Stimulated activated CD4-positive, alpha-beta T cell treated with anti-CD3 and anti-CD28 coated beads, Interleukin-1b, Interleukin-23, amount 100 ng/mL, for 48 hours (primary cell): Measurements from ENCODE around the gene AP3S1.

Experiments
- DNase-seq: peaks from one replicate; pipeline ENCODE4 v3.0.0-alpha.2; 2020

The AP3S1 gene

DNA sequence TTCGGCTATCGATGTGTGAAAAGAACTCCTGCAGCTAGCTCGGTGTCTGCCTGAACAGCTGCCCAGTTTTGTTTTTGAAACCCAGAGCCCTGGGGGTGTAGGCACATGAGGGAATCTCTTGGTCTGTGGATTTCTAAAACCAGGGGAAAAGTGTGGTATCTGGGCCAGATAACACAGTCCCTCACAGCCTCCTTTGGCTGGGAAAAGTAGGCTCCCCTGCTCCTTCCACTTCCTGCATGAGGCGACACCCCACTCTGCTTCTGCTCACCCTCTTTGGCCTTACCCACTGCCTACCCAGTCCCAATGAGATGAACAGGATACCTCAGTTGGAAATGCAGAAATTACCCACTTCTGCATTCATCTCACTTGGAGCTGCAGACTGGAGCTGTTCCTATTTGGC, 15.8 kb upstream of the AP3S1 start:
- DNase-seq, result no peak

GRCh38 chr5:115829913-115830312, 11.8 kb upstream of the AP3S1 start:
- no peak for DNase-seq

GRCh38 chr5:115831163-115831768, 10.5 kb upstream of the AP3S1 start:
- peak; percentile 23 for DNase-seq

DNA sequence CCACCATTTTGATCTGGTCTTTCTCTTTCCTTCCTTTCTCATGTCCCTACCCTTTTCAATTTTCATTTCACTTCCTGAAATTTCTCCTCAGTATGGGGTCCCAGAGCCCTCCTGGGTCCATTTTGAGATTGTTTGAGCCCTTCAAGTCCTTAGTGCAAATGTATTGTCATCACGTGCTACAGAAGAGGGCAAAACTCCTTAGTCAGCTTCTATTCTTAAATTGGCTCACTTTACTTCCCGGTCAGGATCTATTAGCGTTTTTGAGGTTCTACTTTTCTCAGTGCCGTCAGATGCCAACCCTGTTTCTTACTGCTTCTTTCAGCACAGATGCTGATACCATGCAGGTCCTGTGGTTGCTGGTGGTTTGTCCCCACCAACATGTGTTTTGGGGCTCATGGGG, 6.3 kb upstream of the AP3S1 start:
- DNase-seq, result no peak

DNA sequence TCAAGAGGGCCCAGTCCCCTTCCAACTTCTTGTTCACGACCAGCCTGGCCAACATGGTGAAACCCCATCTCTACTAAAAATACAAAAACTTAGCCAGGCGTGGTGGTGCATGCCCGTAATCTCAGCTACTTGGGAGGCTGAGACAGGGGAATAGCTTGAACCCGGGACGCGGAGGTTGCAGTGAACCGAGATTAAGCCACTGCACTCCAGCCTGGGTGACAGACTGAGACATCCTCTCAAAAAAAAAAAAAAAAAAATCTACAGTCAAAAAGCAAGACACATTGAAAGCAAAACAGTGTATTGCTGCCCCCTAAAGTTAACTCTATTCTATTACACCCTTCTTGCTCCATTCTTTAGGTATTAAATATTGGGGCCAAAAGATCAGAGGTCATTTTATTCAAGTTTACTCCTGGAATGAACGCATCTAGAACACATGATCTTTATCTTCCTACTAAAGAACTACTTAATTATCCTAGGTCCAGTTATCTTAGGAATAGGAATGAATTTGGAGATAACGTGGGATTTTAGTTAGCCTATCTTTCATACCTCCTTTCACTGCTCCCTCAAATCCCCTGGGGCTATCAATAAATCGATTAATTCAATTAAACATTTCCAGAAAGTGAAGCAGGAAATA, 2.7 kb upstream of the AP3S1 start:
- DNase-seq, result peak; percentile 13

GRCh38 chr5:115840873-115841272, 862 bp upstream of the AP3S1 start:
- DNase-seq, result no peak

- DNase-seq, result no peak
Observed at GRCh38 chr5:115842089-115842935, 577 bp downstream of the AP3S1 start.

- no peak for DNase-seq
Observed at GRCh38 chr5:115842952-115843351, 1.2 kb downstream of the AP3S1 start.

DNA sequence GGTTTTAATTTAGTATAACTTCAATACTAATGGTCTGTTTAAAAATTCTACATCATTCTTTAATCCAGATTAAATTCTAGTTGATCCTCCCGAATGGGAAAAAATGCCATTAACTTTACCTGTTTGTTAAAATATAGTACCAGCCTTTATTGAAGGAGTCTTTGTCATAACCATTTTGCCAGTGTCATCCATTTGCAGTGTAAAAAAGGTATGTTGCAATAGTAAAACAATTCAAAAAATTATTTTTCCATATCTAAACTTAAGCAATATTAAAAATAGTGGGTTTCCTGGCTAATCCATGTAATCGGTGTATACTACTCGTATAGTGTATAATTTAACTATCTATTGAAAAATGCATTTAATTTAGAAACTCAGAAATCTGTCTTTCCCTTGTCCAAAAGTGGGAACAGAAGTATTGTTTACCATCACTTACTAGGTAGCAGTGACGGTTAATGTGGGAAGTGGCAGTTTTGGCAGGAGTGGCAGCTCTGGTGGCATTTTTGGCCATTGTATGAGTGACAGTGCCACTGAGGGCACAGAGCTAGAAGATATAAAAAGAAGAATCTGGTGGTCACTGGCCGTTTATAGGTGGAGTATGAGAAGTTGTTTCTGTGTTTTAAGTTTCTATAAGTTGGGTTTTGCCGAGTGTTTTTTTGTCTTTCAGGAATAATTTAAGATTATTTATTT, 1.9 kb downstream of the AP3S1 start:
- DNase-seq, result no peak

DNA sequence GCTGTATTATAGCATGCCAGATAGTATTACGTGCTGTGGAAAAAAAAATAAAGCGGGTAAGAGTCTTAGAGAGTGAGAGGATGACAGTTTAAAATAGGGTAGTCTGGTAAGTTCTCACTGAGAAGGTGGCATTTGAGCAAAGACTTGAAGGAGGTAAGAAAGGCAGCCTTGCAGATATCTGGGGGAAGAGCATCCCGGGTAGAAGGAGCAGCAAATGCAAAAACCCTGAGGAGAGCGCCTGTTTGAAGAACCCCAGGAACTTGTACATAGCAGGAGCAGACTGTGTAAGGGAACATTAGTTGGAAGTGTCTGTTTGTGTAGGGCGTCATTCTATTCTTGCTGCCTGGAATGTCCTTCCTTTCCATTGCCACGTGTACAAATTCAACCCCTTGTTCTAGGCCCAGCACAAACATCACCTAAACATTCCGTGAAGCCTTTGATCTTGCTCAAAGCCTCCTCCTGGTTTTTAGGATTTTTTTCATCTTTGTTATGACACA, 2.6 kb downstream of the AP3S1 start:
- DNase-seq, result no peak

GRCh38 chr5:115847290-115847689, 5.6 kb downstream of the AP3S1 start:
- no peak for DNase-seq

- DNase-seq, result no peak
Observed at GRCh38 chr5:115849258-115849798, 7.6 kb downstream of the AP3S1 start.

GRCh38 chr5:115850744-115851416, 9.1 kb downstream of the AP3S1 start:
- DNase-seq, result no peak

- no peak for DNase-seq
Observed at GRCh38 chr5:115854139-115854538, 12.4 kb downstream of the AP3S1 start.

- no peak for DNase-seq
Observed at GRCh38 chr5:115855959-115856358, 14.2 kb downstream of the AP3S1 start.

- DNase-seq, result no peak
Observed at GRCh38 chr5:115857057-115857479, 15.3 kb downstream of the AP3S1 start.

GRCh38 chr5:115857626-115858349, 16.1 kb downstream of the AP3S1 start:
- no peak for DNase-seq

DNA sequence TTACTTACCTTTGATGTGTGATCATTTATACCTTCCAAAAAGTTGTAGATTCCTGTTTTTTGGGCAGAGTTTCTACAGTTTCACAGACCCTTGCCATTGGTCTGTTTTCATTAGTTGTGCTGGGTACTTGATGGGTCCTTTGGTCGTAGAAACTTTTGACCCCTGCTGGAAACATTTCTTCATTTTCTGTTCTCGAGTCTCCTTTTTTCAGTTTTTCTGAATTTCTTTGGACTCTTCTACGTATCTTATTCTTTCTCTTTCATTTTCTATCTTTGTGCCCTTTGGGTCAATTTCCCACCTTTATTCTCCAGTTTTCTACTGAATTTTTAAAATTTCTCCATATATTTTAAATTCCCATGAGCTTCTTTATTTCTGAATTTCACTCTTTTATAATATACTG, 16.7 kb downstream of the AP3S1 start:
- DNase-seq, result no peak

GRCh38 chr5:115859378-115859777, 17.6 kb downstream of the AP3S1 start:
- DNase-seq, result no peak

- no peak for DNase-seq
Observed at GRCh38 chr5:115869256-115869795, 27.6 kb downstream of the AP3S1 start.

DNA sequence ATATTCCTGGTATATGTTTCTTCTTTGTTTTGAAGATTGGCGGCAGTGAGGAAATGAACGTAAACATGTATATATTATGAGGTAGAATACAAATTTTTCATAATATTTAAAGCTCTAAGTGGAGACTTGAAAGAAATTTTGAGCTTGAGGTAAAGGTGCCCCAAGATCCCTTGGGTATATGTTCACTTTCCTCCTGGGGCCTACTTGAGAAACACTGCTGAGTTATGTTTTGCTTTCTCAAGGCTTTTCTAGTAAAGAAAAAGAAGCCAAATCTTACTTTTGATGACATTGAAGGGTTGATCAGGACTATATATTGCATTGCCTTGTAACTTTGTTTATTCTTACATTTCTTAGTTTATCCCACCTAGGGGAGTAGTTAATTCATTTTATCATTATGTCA, 30.7 kb downstream of the AP3S1 start:
- DNase-seq, result no peak
